Measurements from ENCODE around the gene INPP5E. TPM values are rescaled to one million over a fixed set of nuclear protein-coding genes. Genes with fewer than 3 reads are reported as not detected.

Gene INPP5E
- total RNA-seq, 4 donors from 2014 or later, result 6.7 to 19.8 (median 19.2) TPM

- Histone ChIP-seq H3K27ac (no peak overlapping the region), H3K27me3 (no peaks in the 10 kb centered on the region), H3K9me3 (no peaks in the 10 kb centered on the region), H3K4me1 (no peaks in the 10 kb centered on the region), H3K36me3 (peaks cover 0 to 80% (median 0%) of the 10 kb centered on the region in 3 donors), H3K4me3 (no peak overlapping the region)
- no peak for DNase-seq
- TF ChIP-seq, protein P1, sequence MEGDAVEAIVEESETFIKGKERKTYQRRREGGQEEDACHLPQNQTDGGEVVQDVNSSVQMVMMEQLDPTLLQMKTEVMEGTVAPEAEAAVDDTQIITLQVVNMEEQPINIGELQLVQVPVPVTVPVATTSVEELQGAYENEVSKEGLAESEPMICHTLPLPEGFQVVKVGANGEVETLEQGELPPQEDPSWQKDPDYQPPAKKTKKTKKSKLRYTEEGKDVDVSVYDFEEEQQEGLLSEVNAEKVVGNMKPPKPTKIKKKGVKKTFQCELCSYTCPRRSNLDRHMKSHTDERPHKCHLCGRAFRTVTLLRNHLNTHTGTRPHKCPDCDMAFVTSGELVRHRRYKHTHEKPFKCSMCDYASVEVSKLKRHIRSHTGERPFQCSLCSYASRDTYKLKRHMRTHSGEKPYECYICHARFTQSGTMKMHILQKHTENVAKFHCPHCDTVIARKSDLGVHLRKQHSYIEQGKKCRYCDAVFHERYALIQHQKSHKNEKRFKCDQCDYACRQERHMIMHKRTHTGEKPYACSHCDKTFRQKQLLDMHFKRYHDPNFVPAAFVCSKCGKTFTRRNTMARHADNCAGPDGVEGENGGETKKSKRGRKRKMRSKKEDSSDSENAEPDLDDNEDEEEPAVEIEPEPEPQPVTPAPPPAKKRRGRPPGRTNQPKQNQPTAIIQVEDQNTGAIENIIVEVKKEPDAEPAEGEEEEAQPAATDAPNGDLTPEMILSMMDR (IDR thresholded peaks at IDR 0.05), result no peak
- TF ChIP-seq POLR2A (IDR thresholded peaks at IDR 0.05), result no peak
Measured at GRCh38 chr9:136474974-136475865, 35.6 kb upstream of the INPP5E start.

- no peak overlapping the region for H3K27ac ChIP-seq
- H3K4me1 ChIP-seq, result no peaks in the 10 kb centered on the region
- H3K36me3 ChIP-seq, result peaks cover 0 to 85% (median 0%) of the 10 kb centered on the region in 3 donors
- no peak for DNase-seq
- H3K27me3 ChIP-seq, result no peaks in the 10 kb centered on the region
- no peaks in the 10 kb centered on the region for H3K9me3 ChIP-seq
- TF ChIP-seq, protein P1 (IDR thresholded peaks at IDR 0.05), result no peak
- TF ChIP-seq POLR2A (IDR thresholded peaks at IDR 0.05), result no peak
- H3K4me3 ChIP-seq, result no peak overlapping the region
Measured at GRCh38 chr9:136474021-136474640, 34.5 kb upstream of the INPP5E start.

GRCh38 chr9:136473354-136473721 lies 33.7 kb upstream of the INPP5E start:
- peaks cover 0 to 91% (median 0%) of the 10 kb centered on the region in 3 donors for H3K36me3 ChIP-seq

DNA sequence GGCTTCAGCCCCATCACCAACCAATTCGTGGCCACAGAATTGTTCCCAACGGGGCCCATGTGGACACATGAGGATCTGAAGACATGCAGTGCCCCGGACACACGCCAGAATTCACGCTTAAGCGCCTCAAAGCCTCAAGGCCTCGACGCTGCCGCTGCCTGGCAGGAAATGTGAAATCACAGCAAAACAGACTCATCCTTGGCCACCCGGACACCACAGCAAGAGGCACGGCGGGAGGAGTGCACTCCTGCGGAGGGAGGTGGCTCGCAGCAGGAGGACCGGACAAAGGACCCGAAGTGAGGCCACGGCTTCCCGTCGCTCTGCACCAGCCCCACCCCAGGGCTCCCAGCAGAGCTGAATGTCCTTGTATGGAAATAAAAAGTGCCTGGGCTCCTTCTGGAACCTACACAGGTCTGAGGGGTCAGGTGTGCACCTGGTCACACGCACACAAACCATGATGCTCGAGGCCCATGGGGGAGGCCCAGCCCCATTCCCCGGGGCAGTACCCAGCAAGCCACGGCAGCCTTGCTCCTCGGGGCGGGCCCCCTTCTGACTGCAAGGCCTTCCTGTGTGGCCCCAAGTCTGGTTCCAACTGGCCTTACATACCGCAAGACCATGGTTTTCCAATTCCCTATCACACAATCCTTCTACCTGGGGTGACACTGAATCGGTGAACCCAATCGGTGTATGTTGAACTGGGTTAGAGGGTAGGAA lies 33.2 kb upstream of the INPP5E start:
- TF ChIP-seq, protein P1 (IDR thresholded peaks at IDR 0.05), result no peak
- no peak for TF ChIP-seq POLR2A (IDR thresholded peaks at IDR 0.05)
- Histone ChIP-seq H3K36me3 (peaks cover 0 to 97% (median 0%) of the 10 kb centered on the region in 3 donors), H3K27me3 (no peaks in the 10 kb centered on the region)

More at GRCh38 chr9:136473354-136473721, 33.7 kb upstream of the INPP5E start:
- DNase-seq, result no peak
- TF ChIP-seq POLR2A (IDR thresholded peaks at IDR 0.05), result no peak
- TF ChIP-seq, protein P1 (IDR thresholded peaks at IDR 0.05), result no peak
- H3K9me3 ChIP-seq, result no peaks in the 10 kb centered on the region
- H3K27me3 ChIP-seq, result no peaks in the 10 kb centered on the region
- no peak overlapping the region for H3K4me3 ChIP-seq
- H3K27ac ChIP-seq, result no peak overlapping the region
- H3K4me1 ChIP-seq, result no peaks in the 10 kb centered on the region

GRCh38 chr9:136471802-136472487 lies 32.3 kb upstream of the INPP5E start:
- no peak for DNase-seq
- H3K27me3 ChIP-seq, result no peaks in the 10 kb centered on the region
- H3K4me1 ChIP-seq, result no peaks in the 10 kb centered on the region
- no peak overlapping the region for H3K27ac ChIP-seq
- no peak overlapping the region for H3K4me3 ChIP-seq
- TF ChIP-seq, protein P1 (IDR thresholded peaks at IDR 0.05), result no peak
- TF ChIP-seq POLR2A (IDR thresholded peaks at IDR 0.05), result no peak
- no peaks in the 10 kb centered on the region for H3K9me3 ChIP-seq
- peaks cover 0 to 98% (median 0%) of the 10 kb centered on the region in 3 donors for H3K36me3 ChIP-seq

More for the DNA sequence above, 33.2 kb upstream of the INPP5E start:
- Histone ChIP-seq H3K27ac (no peak overlapping the region), H3K4me3 (no peak overlapping the region), H3K4me1 (no peaks in the 10 kb centered on the region), H3K9me3 (no peaks in the 10 kb centered on the region)
- DNase-seq, result no peak
